GM18858 (cell line): Measurements from ENCODE around the gene OR1E2.
"Not testable (repeated sequence)": the region's sequence is repeated elsewhere in the genome, so short reads cannot be mapped to it uniquely, and the experiment has no call there.

Source experiments
- ATAC-seq: cut with Tn5 transposase; IDR thresholded peaks from one replicate; pipeline ENCODE4 v1.9.1; 2021; ENCODE audit not compliant: unreplicated experiment

The OR1E2 gene, protein sequence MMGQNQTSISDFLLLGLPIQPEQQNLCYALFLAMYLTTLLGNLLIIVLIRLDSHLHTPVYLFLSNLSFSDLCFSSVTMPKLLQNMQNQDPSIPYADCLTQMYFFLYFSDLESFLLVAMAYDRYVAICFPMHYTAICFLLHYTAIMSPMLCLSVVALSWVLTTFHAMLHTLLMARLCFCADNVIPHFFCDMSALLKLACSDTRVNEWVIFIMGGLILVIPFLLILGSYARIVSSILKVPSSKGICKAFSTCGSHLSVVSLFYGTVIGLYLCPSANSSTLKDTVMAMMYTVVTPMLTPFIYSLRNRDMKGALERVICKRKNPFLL

GRCh38 chr17:3433741-3434140 lies at the start of gene OR1E2:
Gene OR1E2, minus strand, starts transcription at chr17:3433841. Its CDS starts 0 bp downstream, at chr17:3433841.
- no peak for ATAC-seq

GRCh38 chr17:3482852-3483251 lies 49.2 kb upstream of the OR1E2 start:
- no peak for ATAC-seq

GRCh38 chr17:3479988-3480387 lies 46.3 kb upstream of the OR1E2 start:
- ATAC-seq, result no peak

GRCh38 chr17:3475812-3476610 lies 42.4 kb upstream of the OR1E2 start, which contains the start of gene ASPA:
Gene ASPA, plus strand, starts transcription at chr17:3475997. Its CDS starts 163 bp downstream, at chr17:3476160.
- ATAC-seq, result no peak

DNA sequence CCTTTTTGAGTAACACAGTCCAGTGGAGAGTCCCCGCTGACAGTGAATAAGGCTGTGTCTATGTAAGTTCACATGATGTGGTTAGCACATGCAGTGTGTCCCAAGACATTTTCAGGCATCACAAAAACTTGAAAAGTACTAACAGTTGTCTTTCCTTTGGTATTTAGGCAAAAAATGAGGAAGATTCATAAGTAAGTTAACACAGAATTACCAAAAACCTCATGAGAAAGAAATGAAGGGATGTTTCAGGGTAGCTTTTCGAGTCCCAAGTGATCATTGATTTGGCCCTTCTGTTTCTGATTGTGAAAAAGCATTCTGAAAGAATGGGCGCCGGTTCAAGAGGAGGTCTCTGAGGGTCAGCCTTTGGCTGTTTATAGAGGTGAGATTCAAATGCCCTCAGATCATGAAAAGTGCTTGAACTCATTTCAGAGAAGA lies 41.6 kb upstream of the OR1E2 start:
- ATAC-seq, result no peak

- ATAC-seq, result no peak
Observed at GRCh38 chr17:3474212-3474611, 40.6 kb upstream of the OR1E2 start.

- ATAC-seq, result no peak
Observed at GRCh38 chr17:3472137-3472536, 38.5 kb upstream of the OR1E2 start.

DNA sequence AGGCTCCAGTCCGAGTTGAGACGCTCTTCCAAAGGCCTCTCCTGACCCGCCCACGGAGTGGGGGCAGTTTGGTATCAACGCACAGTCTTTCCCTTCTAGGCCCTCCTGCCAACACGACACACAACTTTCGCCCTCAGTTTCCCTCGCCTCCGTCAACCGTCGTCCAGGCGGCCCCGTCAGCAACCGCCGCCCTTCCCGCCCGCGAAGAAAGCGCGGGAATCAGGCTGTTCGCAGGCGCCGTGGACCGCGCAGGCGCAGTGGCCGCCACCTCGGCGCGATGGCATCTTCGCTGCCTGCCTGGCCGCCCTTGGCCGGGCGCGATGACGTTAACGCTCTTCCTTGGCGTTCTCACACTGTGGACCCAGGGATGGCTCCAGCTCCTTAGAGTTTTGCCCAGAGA lies 38.0 kb upstream of the OR1E2 start, which contains the start of gene SPATA22:
SPATA22 (minus strand) TSS at position 221 of the 400 bp plus-strand sequence. CDS start 2,494 bp downstream, outside the sequence.
- ATAC-seq, result no peak

DNA sequence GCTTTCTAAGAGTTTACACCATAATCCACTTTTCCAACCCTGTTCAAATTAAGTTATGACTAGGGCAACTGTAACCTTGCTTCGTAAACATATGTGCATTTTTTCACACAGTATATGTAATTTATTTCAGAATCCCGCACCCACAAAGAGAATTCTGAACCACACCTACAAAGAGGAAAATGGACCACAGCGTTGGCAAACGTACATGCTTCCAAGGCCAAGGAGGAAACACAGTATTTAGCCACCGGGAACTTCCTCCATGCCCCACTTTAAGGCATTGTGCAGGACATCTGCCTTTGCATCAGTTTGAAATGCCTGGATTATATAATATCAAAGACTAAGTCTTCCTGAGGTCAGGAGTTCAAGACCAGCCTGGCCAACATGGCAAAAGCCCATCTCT lies 35.9 kb upstream of the OR1E2 start:
- no peak for ATAC-seq

DNA sequence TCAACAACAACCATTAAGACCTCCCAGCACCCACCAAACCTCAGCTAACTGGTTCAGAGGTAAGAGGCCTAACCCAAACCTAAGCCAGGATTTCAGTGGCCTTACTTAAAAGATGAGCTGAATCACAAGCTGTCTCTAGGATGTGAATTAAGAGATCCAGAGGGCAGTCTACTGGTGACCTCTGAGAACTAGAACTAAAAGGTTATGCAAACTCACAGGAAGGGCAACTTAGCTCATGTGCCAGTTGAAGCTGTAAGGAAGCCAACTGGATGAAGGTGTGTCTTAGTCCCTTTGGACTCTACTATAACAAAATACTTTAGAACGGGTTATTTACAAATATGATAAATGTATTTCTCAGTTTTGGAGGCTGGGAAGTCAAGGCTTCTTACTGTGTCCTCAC lies 32.7 kb upstream of the OR1E2 start:
- not testable (repeated sequence) for ATAC-seq

DNA sequence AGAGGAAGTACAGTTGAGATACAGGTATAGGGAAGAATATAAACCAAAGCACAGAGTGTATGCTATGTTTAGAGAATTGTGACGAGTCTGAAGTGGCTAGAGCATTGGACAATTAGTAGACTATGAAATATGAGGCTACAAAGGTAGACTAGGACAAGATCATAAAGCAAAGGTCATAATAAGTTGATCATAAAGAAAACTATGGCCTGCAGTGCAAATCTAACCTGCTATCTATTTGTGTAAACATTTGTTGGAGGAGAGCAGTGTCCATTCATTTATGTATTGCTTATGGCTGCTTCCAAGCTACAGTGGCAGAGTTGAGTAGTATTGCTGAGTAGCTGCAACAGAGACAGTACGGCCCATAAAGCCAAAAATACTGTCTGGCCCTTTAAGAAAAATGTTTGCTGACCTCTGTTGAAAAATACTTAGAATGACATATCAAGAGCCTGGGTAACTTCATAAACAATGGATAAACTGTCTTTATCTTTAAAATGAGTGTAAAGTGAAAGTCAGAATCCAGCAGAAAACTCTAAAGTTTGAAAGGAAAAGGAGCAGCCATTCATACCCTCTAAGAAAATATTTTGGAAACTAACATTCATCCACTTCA lies 14.5 kb upstream of the OR1E2 start:
- no peak for ATAC-seq

- ATAC-seq, result no peak
Observed at GRCh38 chr17:3447625-3448024, 14.0 kb upstream of the OR1E2 start.

DNA sequence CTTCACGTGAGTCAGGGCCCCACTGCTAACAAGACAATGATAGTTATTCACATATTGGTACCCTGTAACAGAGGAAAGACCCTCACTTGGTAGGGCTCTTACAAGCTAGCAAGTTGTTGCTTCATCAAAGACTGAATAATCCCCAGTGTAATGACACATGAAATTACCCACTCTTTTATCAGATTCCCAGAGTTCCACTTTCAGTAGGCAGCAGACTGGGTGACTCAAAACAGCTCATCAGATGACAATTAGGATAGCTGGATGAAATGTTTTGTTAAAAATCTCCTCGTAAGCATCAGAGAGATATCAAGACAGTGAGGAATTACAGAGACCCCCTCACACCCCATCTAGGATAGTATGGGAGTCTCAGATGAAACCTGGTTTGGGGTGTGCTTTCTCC lies 6.8 kb upstream of the OR1E2 start:
- no peak for ATAC-seq

- no peak for ATAC-seq
Observed at GRCh38 chr17:3438368-3438767, 4.7 kb upstream of the OR1E2 start.

DNA sequence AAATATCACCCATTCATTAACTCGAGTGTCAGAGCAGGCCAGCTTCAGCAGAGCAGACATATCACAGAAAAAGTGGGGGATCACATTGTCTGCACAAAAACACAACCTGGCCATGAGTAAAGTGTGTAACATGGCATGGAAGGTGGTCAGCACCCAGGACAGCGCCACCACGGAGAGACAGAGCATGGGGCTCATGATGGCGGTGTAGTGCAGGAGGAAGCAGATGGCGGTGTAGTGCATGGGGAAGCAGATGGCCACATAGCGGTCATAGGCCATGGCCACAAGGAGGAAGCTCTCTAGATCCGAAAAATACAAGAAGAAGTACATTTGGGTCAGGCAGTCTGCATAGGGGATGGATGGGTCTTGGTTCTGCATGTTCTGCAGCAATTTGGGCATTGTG lies 426 bp downstream of the OR1E2 start:
- ATAC-seq, result not testable (repeated sequence)

DNA sequence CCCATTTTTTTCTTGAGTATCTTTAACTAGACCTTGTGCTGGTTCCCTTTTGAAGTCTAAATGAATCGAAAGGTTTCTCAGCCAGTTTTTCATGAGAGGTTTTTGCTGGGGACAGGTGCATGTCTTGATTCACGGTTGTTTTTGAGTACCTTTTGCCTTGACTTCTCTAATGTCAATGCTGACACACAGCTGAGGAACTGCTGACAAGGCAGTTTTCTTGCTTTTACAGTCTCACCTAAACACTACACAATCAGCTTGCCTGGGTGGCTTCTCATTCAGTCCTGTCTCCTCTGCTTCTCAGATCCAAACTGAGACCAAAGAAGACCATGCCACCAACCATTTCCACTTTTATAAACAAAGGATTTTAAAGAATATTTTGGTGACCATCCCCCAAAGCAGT lies 15.4 kb downstream of the OR1E2 start:
- no peak for ATAC-seq

GRCh38 chr17:3415610-3416009 lies 18.0 kb downstream of the OR1E2 start:
- ATAC-seq, result no peak

- not testable (repeated sequence) for ATAC-seq
Observed at GRCh38 chr17:3412216-3412615, 21.4 kb downstream of the OR1E2 start.

GRCh38 chr17:3411070-3411469 lies 22.6 kb downstream of the OR1E2 start, which contains the start of gene OR3A3:
Gene OR3A3, plus strand, starts transcription at chr17:3411370.
- ATAC-seq, result no peak

DNA sequence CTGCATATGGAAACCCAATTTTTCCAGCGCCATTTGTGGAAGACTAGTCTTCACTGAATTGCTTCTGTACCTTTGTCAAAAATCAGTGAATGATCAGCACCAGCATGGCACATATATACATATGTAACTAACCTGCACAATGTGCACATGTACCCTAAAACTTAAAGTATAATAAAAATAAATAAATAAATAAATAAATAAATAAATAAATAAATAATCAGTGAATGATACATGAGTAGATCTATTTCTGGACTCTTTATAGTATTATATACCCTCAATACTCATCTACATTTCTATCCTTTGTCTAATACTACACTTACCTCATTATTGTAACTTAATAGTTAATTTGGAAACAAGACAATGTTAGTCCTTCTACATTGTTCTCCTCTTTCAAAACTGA lies 29.8 kb downstream of the OR1E2 start:
- ATAC-seq, result not testable (repeated sequence)

DNA sequence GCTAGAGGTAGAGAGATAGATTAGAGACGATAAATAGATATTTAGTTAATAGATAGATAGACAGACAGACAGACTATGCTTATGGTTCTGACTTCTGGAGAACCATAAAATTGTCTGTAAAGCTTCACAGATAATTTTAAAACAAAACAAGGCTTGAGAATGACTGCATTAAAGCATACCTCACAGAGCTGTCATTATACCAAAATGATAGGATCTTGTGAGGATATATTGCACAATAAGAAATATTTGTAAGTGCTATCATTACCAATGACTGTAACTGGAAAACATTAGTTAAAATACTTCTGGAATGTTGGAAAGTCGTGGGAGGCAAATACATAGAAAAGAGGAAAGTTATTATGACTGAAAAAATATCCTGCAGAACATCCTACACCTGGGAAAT lies 31.9 kb downstream of the OR1E2 start:
- no peak for ATAC-seq

DNA sequence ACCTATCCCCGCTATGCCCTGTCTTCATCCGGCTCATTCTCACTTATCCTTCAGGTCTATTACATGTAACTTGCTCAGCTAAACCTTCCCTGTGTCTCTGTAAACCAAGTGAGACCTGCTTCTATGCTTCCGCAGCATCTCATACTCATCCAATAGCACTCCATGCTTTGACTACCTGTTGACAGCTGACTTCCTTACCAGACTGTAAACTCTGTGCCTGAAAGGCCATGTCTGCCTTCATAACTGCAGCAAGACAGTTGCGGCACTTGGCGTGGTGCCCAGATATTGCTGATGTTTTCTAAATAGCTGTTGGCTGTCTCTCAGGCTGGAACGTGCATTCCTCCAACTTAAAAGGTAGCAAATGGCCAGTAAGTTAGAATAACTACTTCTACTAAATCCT lies 33.6 kb downstream of the OR1E2 start:
- no peak for ATAC-seq
